Astrocyte (in vitro differentiated cells and primary cell): ENCODE measurements around the gene HP.

Experiments used
- EZH2 ChIP-seq: IDR thresholded peaks from 2 replicates; pipeline ENCODE4 v1.6.1; 2012; ENCODE audit warnings: mild to moderate bottlenecking, low read length, inconsistent platforms; ENCODE audit not compliant: insufficient read depth
- TF ChIP-seq, protein P1 (sequence below): IDR thresholded peaks from 2 replicates; pipeline ENCODE4 v1.5.1; 2011; ENCODE audit warnings: low read depth, mild to moderate bottlenecking, inconsistent platforms, low read length, moderate library complexity; ENCODE audit not compliant: insufficient read depth

DNA sequence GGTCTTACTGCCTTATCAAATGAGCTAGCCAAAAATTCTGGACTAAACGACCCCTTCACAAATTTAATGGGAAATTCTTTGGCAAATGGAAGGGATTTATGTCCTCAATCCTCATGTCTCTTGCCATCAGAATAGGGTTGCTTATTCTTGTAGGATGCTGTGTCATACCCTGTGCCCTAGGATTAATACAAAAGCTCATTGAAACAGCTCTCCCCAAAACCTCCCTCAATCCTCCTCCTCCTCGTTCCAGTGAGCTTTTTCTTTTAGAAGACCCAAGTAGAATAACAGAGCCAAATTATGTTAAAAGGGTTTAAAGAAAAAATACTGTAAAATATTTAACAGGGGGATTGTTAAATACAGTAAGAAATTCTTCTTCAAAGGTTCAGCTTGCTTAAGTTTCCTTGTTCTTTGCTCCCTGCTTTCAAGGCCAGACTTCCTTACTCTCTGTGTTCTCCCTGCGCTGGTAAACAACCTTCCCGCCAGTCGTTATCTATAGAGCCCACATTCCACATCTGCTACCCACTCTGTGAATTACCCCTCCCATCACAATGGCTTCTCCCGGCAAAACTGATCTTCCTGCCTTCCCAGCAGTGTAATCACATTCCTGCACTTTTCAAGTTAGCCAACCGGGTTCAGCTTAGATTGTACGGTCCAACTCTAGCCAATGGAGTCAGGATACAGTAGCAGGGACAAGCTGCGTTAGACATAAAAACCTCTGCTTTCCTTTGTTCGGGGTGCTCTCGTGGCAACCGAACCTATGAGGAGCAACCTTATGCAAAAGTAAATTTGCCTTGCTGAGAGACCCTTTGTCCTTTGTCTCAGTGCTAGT is 18.4 kb downstream of the HP start:
- TF ChIP-seq, protein P1, sequence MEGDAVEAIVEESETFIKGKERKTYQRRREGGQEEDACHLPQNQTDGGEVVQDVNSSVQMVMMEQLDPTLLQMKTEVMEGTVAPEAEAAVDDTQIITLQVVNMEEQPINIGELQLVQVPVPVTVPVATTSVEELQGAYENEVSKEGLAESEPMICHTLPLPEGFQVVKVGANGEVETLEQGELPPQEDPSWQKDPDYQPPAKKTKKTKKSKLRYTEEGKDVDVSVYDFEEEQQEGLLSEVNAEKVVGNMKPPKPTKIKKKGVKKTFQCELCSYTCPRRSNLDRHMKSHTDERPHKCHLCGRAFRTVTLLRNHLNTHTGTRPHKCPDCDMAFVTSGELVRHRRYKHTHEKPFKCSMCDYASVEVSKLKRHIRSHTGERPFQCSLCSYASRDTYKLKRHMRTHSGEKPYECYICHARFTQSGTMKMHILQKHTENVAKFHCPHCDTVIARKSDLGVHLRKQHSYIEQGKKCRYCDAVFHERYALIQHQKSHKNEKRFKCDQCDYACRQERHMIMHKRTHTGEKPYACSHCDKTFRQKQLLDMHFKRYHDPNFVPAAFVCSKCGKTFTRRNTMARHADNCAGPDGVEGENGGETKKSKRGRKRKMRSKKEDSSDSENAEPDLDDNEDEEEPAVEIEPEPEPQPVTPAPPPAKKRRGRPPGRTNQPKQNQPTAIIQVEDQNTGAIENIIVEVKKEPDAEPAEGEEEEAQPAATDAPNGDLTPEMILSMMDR: no peak
- no peak for TF ChIP-seq EZH2
